AG04450 (cell line): ENCODE measurements around the gene TRPC3. TPM values are rescaled to one million over a fixed set of nuclear protein-coding genes. Genes with fewer than 3 reads are reported as not detected.

Experiments used
- CTCF ChIA-PET: fragments of 300-600, 350-600 bp; formaldehyde crosslinking; extraction: SDS; loops from one replicate; lab custom pipeline; 2022; ENCODE audit warnings: antibody characterized with exemption, inconsistent platforms; lab: Charles Lee
- POLR2A ChIA-PET: fragments of 350-600 bp; formaldehyde crosslinking; extraction: SDS; loops from one replicate; lab custom pipeline; 2021; ENCODE audit warnings: antibody characterized with exemption, inconsistent platforms; lab: Yijun Ruan, JAX
- DNase-seq: peaks from one replicate; pipeline ENCODE4 v3.0.0-alpha.2; 2011; ENCODE audit warnings: low read depth, low spot score
- H3K27ac ChIP-seq: one replicate; pipeline ENCODE4 v1.5.1; 2012; ENCODE audit warnings: low read depth, low read length, control low read depth
- H3K27me3 ChIP-seq: one replicate; pipeline ENCODE4 v1.6.0; 2012; ENCODE audit warnings: low read length; ENCODE audit not compliant: control insufficient read depth, insufficient read depth
- H3K4me3 ChIP-seq: 2 replicates; pipeline ENCODE4 v1.5.1; 2011; ENCODE audit warnings: mild to moderate bottlenecking, low read depth, low read length, control low read depth
- H3K9me3 ChIP-seq: 2 replicates; pipeline ENCODE4 v1.5.1; 2012; ENCODE audit warnings: low read length; ENCODE audit not compliant: control insufficient read depth, insufficient read depth
- CTCF ChIP-seq: IDR thresholded peaks from 2 replicates; pipeline ENCODE4 v1.5.1; 2011; ENCODE audit warnings: low read depth, low read length, control low read depth, inconsistent platforms
- polyA plus RNA-seq: library from polyadenylated mRNA; depleted of rRNA; stranded (reverse); fragments of >200 nt; gene quantifications from 2 replicates; pipeline ENCODE4 v1.2.3, GENCODE V29; 2011

TRPC3 gene
- polyA plus RNA-seq, 1 experiment: 2.3 TPM

GRCh38 chr4:121908346-121908745 lies 43.5 kb downstream of the TRPC3 start:
- no peak overlapping the region for H3K27ac ChIP-seq
- DNase-seq: no peak
- no peak for TF ChIP-seq CTCF
- no peak overlapping the region for H3K4me3 ChIP-seq
- H3K27me3 ChIP-seq: no peaks in the 10 kb centered on the region
- no peaks in the 10 kb centered on the region for H3K9me3 ChIP-seq
- ChIA-PET CTCF (no interaction called here), POLR2A (no interaction called here)

- H3K4me3 ChIP-seq: no peak overlapping the region
- peak; percentile 36 for DNase-seq
- peak; percentile 84 for TF ChIP-seq CTCF
- H3K9me3 ChIP-seq: no peaks in the 10 kb centered on the region
- no peaks in the 10 kb centered on the region for H3K27me3 ChIP-seq
- CTCF ChIA-PET: interaction anchor here (0.7 to 3.0 kb wide), 63 partner anchors 8 to 1031 kb away, joined by 3 to 52 read pairs (median 4); no protein-coding TSS in a partner anchor
- POLR2A ChIA-PET: no interaction called here
- H3K27ac ChIP-seq: no peak overlapping the region
Measured at GRCh38 chr4:121900132-121900983, 51.5 kb downstream of the TRPC3 start.

- H3K4me3 ChIP-seq: no peak overlapping the region
- H3K27me3 ChIP-seq: no peaks in the 10 kb centered on the region
- no peaks in the 10 kb centered on the region for H3K9me3 ChIP-seq
- DNase-seq: no peak
- no peak for TF ChIP-seq CTCF
- ChIA-PET POLR2A (no interaction called here), CTCF (interaction anchor here (1.9 kb wide), 1 partner anchor 326 kb away, joined by 7 read pairs; no protein-coding TSS in a partner anchor)
- H3K27ac ChIP-seq: no peak overlapping the region
Measured at GRCh38 chr4:121898150-121898549, 53.7 kb downstream of the TRPC3 start.

- Histone ChIP-seq H3K4me3 (no peak overlapping the region), H3K27ac (no peak overlapping the region), H3K27me3 (no peaks in the 10 kb centered on the region), H3K9me3 (no peaks in the 10 kb centered on the region)
- CTCF ChIA-PET: interaction anchor here (2.6 to 3.3 kb wide), 2 partner anchors 12 to 62 kb away, joined by 7 to 14 read pairs; no protein-coding TSS in a partner anchor
- TF ChIP-seq CTCF: no peak
- no peak for DNase-seq
- POLR2A ChIA-PET: no interaction called here
Measured at GRCh38 chr4:121888134-121888533, 63.7 kb downstream of the TRPC3 start.

- ChIA-PET CTCF (interaction anchor here (1.4 to 3.3 kb wide), 2 partner anchors 15 to 692 kb away, joined by 4 to 14 read pairs; no protein-coding TSS in a partner anchor), POLR2A (no interaction called here)
- Histone ChIP-seq H3K27me3 (no peaks in the 10 kb centered on the region), H3K27ac (no peak overlapping the region), H3K9me3 (no peaks in the 10 kb centered on the region), H3K4me3 (no peak overlapping the region)
- no peak for TF ChIP-seq CTCF
- no peak for DNase-seq
Measured at GRCh38 chr4:121885115-121885514, 66.7 kb downstream of the TRPC3 start.
